GM23248 (cell line): Measurements from ENCODE around the gene DDX10. TPM values are rescaled to one million over a fixed set of nuclear protein-coding genes. Genes with fewer than 3 reads are reported as not detected.
A peak's percentile ranks its signal among the peaks of the same experiment; 100 is the strongest.

Source experiments
- DNase-seq: peaks from one replicate; pipeline ENCODE4 v3.0.0-alpha.2; 2015
- H2AFZ ChIP-seq: fragments of 200-600 bp; sonication (generic); 2 replicates; pipeline ENCODE4 v1.6.1; 2016; ENCODE audit warnings: antibody characterized with exemption
- H3F3A ChIP-seq: fragments of 200-600 bp; sonication (generic); 2 replicates; pipeline ENCODE4 v1.6.1; 2016; ENCODE audit warnings: mild to moderate bottlenecking, antibody characterized with exemption, mixed run types; ENCODE audit not compliant: insufficient read depth
- H3K27ac ChIP-seq: fragments of 200-600 bp; sonication (generic); 2 replicates; pipeline ENCODE4 v1.5.1; 2016; ENCODE audit warnings: mild to moderate bottlenecking
- H3K27me3 ChIP-seq: fragments of 200-600 bp; sonication (generic); replicated peaks from 2 replicates; pipeline ENCODE4 v1.6.1; 2016; ENCODE audit warnings: mild to moderate bottlenecking; ENCODE audit not compliant: insufficient read depth
- H3K36me3 ChIP-seq: fragments of 200-600 bp; sonication (generic); 2 replicates; pipeline ENCODE4 v1.6.1; 2016; ENCODE audit warnings: low read depth, mild to moderate bottlenecking
- H3K4me1 ChIP-seq: fragments of 200-600 bp; sonication (generic); 2 replicates; pipeline ENCODE4 v1.6.1; 2016; ENCODE audit warnings: mild to moderate bottlenecking; ENCODE audit not compliant: insufficient read depth
- H3K4me2 ChIP-seq: fragments of 200-600 bp; sonication (generic); one replicate; pipeline ENCODE4 v1.6.1; 2016; ENCODE audit warnings: mild to moderate bottlenecking; ENCODE audit not compliant: unreplicated experiment
- H3K4me3 ChIP-seq: fragments of 200-600 bp; sonication (generic); 2 replicates; pipeline ENCODE4 v1.5.1; 2016; ENCODE audit warnings: mild to moderate bottlenecking
- H3K79me2 ChIP-seq: fragments of 200-600 bp; sonication (generic); 2 replicates; pipeline ENCODE4 v1.6.1; 2016; ENCODE audit warnings: mild to moderate bottlenecking; ENCODE audit not compliant: insufficient read depth
- H3K9ac ChIP-seq: fragments of 200-600 bp; sonication (generic); 2 replicates; pipeline ENCODE4 v1.6.1; 2016; ENCODE audit warnings: mild to moderate bottlenecking
- H3K9me2 ChIP-seq: fragments of 200-600 bp; sonication (generic); 2 replicates; pipeline ENCODE4 v1.6.1; 2016; ENCODE audit warnings: mixed run types, mild to moderate bottlenecking, moderate library complexity; ENCODE audit not compliant: insufficient read depth
- H3K9me3 ChIP-seq: fragments of 200-600 bp; sonication (generic); one replicate; pipeline ENCODE4 v1.6.1; 2017; ENCODE audit warnings: low read depth
- H4K20me1 ChIP-seq: fragments of 200-600 bp; sonication (generic); 2 replicates; pipeline ENCODE4 v1.6.0; 2016; ENCODE audit not compliant: insufficient read depth
- EZH2 ChIP-seq: fragments of 200-600 bp; sonication (generic); IDR thresholded peaks from 2 replicates; pipeline ENCODE4 v1.6.1; 2018; ENCODE audit warnings: antibody characterized with exemption, mild to moderate bottlenecking; ENCODE audit not compliant: insufficient read depth, poor library complexity, severe bottlenecking
- EZH2phosphoT487 ChIP-seq: fragments of 200-600 bp; sonication (generic); IDR thresholded peaks from 2 replicates; pipeline ENCODE4 v1.6.1; 2018; ENCODE audit warnings: antibody characterized with exemption, moderate library complexity, mild to moderate bottlenecking, low read depth; ENCODE audit not compliant: insufficient read depth
- WGBS, 2 experiments: methylation state at CpG; one replicate each; pipeline ENCODE4 v1.1.6; 2015 to 2017; ENCODE audit warnings: low lambda C conversion rate in 2 of 2, low coverage in 1 of 2; ENCODE audit errors: missing lambda C conversion rate in 2 of 2; 5-methylcytosine and 5-hydroxymethylcytosine counted together
- in situ Hi-C: fragments of 300-500 bp; cut with MboI; formaldehyde crosslinking; loops from 2 replicates; pipeline ENCODE4 v1.15.0; 2020
- polyA plus RNA-seq: library from polyadenylated mRNA; unstranded; fragments of >200 nt; fragmentation: Nextera tagmentation; extraction: Ambion mirVana; gene quantifications from 2 replicates; pipeline ENCODE4 v1.2.1, GENCODE V29; 2016
- total RNA-seq: library from RNA; depleted of rRNA; stranded (reverse); fragments of >200 nt; shearing (Covaris generic); gene quantifications from 2 replicates; pipeline ENCODE4 v1.2.3, GENCODE V29; 2014

The DDX10 gene
- total and polyA plus RNA-seq, 2 experiments from 2014 or later: 23.6 to 31.2 TPM

DNA sequence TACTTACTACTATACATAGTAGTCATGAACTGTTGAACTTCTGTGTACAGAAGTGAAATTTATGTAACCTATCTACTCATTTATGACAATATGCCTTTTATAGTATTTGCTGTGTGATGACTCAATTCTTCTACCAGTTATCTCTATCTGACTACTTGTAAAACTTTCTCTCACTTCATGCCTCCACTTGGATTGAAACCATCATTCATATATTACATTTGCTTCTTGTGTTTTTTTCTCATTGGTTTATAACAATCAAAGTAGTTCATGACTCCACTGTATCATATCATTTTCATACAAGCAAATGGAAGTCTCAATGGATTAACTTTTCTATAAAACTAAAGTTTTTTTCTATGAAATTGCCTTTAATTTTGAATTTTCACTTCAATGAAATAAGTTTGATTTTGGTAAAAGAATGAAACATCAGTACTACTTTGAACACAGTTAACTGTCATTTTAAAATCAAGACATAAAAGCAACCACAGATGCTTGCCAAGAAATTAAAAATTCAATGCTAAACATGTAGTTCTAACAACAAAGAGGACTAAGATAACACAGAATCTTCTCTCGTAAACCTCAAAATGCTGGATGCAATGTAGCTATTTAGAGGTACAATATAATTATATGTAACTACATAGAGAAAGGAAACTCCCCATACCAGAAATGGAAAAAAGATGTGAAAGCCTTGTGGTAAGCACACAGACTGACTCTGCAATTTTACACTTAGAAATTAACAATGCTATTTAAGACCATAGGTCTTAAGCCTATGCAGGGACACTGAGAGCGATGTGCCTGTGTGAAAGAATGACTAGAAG, 43.7 kb upstream of the DDX10 start:
- DNase-seq: peak; percentile 34
- 91% methylated on average over 2 of the region's 2 CpGs for WGBS, 2 experiments
- TF ChIP-seq EZH2phosphoT487 (no peak), EZH2 (no peak)
- Histone ChIP-seq H3K4me1 (peaks cover 12% of the 10 kb centered on the region), H3K4me3 (no peak overlapping the region), H4K20me1 (no peaks in the 10 kb centered on the region), H3K9ac (no peak overlapping the region), H3K9me2 (no peaks in the 10 kb centered on the region), H3K27ac (no peak overlapping the region), H2AFZ (no peak overlapping the region), H3K4me2 (no peak overlapping the region), H3K27me3 (peaks cover 5% of the 10 kb centered on the region; the same call in 1 of the 2 replicates), H3F3A (no peaks in the 10 kb centered on the region), H3K79me2 (no peaks in the 10 kb centered on the region), H3K9me3 (no peaks in the 10 kb centered on the region), H3K36me3 (no peaks in the 10 kb centered on the region)
- in situ Hi-C loops: no loop called here

DNA sequence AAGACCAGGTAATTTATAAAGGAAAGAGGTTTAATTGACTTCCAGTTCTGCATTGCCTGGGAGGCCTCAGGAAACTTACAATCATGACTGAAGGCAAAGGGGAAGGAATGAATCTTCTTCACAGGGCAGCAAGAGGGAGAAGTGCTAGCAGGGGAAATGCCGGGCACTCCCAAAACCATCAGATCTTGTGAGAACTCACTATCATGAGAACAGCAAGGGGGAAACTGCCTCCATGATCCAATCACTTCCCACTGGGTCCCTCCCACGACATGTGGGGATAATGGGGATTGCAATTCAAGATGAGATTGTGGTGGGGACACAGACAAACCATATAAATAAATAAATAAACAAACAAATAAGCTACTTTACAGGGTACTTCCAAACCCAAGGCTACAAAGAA, 42.5 kb upstream of the DDX10 start:
- Histone ChIP-seq H4K20me1 (no peaks in the 10 kb centered on the region), H3F3A (no peaks in the 10 kb centered on the region), H3K79me2 (no peaks in the 10 kb centered on the region), H3K9me3 (no peaks in the 10 kb centered on the region), H2AFZ (no peak overlapping the region), H3K4me1 (peaks cover 5% of the 10 kb centered on the region; the same call in 1 of the 2 replicates), H3K27ac (no peak overlapping the region), H3K27me3 (peaks cover 5% of the 10 kb centered on the region; the same call in 1 of the 2 replicates), H3K9me2 (no peaks in the 10 kb centered on the region), H3K36me3 (no peaks in the 10 kb centered on the region), H3K4me3 (no peak overlapping the region), H3K4me2 (no peak overlapping the region), H3K9ac (no peak overlapping the region)
- WGBS, 2 experiments: 65 to 67% methylated on average over 2 of the region's 2 CpGs
- DNase-seq: no peak
- no peak for TF ChIP-seq EZH2phosphoT487
- no peak for TF ChIP-seq EZH2
- in situ Hi-C loops: no loop called here

DNA sequence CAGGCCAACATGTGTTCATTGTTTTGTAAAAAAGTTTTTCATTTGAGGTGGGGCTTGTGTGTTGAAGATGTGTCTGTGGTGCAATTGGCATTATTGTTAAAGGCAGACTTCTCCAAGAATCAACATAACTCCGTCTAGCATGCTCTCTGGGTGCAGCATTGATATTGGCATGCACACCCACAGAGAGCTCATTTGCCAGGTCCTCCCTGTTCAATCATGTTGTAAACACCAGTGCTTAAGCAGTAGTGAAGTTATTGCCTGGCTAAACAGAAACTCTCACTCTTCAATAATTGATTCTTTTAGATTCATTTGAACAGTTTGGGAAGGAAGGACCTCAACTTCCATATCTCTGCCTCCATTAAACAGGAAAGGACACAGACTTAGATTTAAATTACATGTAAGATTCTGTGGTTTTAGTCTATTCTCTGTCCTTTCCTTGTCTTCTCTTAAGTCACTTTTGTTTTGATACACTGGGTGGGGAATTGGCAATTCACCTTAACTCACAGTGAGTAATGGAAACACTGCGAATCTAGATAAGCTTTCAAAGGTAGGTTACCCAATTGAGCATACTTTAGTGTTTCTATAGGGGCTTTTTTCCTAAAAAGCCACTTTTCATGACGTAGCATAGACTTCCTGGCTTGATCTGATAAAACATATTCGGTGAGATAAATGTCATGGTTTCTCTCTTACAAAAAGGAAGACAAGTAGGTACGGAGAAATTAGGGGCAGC, 40.5 kb upstream of the DDX10 start:
- Histone ChIP-seq H4K20me1 (no peaks in the 10 kb centered on the region), H3K4me3 (no peak overlapping the region), H3K9me3 (no peaks in the 10 kb centered on the region), H3F3A (no peaks in the 10 kb centered on the region), H3K9me2 (no peaks in the 10 kb centered on the region), H3K27ac (no peak overlapping the region), H3K4me2 (no peak overlapping the region), H3K9ac (no peak overlapping the region), H3K36me3 (no peaks in the 10 kb centered on the region), H3K4me1 (peaks cover 4% of the 10 kb centered on the region; the same call in 1 of the 2 replicates), H3K79me2 (no peaks in the 10 kb centered on the region), H2AFZ (no peak overlapping the region), H3K27me3 (peaks cover 5% of the 10 kb centered on the region; the same call in 1 of the 2 replicates)
- no peak for DNase-seq
- no peak for TF ChIP-seq EZH2phosphoT487
- TF ChIP-seq EZH2: no peak
- in situ Hi-C loops: no loop called here
- WGBS, 2 experiments: 44 to 46% methylated on average over 5 of the region's 5 CpGs

DNA sequence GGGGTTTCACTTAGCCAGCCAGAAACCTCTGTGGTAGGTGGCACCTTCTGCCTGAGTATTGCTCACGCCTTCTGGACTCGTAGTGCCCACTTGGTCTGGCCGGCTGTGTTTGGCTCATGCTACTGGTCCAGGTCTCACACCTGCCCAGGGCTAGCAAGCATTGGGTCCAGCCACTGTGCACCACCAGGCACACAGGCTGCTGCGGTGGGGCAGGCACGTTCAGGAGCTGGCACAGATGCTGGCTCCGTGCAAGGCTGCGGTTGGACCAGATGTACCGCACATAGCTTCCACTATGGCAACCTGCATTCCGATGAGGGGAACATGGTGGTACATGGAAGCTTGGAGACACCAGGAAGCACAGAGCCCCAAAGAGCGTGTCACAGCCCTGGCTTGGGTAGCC, 36.5 kb upstream of the DDX10 start:
- H3K27ac ChIP-seq: no peak overlapping the region
- no peak for DNase-seq
- no peak overlapping the region for H3K4me3 ChIP-seq
- 67 to 74% methylated on average over 10 of the region's 10 CpGs for WGBS, 2 experiments
- no peak overlapping the region for H3K4me2 ChIP-seq
- no peaks in the 10 kb centered on the region for H3F3A ChIP-seq
- H4K20me1 ChIP-seq: no peaks in the 10 kb centered on the region
- no peak overlapping the region for H3K9ac ChIP-seq
- no peaks in the 10 kb centered on the region for H3K36me3 ChIP-seq
- no peaks in the 10 kb centered on the region for H3K4me1 ChIP-seq
- in situ Hi-C loops: loop anchor here (25.0 kb wide), 1 partner anchor 291 kb away; no protein-coding TSS in a partner anchor
- H3K9me3 ChIP-seq: no peaks in the 10 kb centered on the region
- no peak overlapping the region for H2AFZ ChIP-seq
- no peaks in the 10 kb centered on the region for H3K9me2 ChIP-seq
- H3K27me3 ChIP-seq: peaks cover 5% of the 10 kb centered on the region; the same call in 1 of the 2 replicates
- TF ChIP-seq EZH2 (no peak), EZH2phosphoT487 (no peak)
- no peaks in the 10 kb centered on the region for H3K79me2 ChIP-seq
